Lower lobe of right lung (tissue), 2 donors: Measurements from ENCODE around the gene KLF13. TPM values are rescaled to one million over a fixed set of nuclear protein-coding genes. Genes with fewer than 3 reads are reported as not detected.

Experiments used
- ATAC-seq, 2 donors: fragments of 200-7000 bp; cut with Tn5 transposase; one replicate each; pipeline ENCODE4 v1.9.1; 2020 to 2022; ENCODE audit warnings: mild to moderate bottlenecking in 2 of 2, moderate library complexity in 2 of 2
- DNase-seq: peaks from one replicate; pipeline ENCODE4 v3.0.0-alpha.2; 2020
- H3K27ac ChIP-seq: fragments of 200-600 bp; one replicate; pipeline ENCODE4 v1.8.0; 2022
- H3K27me3 ChIP-seq: fragments of 200-600 bp; one replicate; pipeline ENCODE4 v1.8.0; 2022; ENCODE audit warnings: low read depth
- H3K36me3 ChIP-seq: fragments of 200-600 bp; one replicate; pipeline ENCODE4 v1.8.0; 2022; ENCODE audit warnings: mild to moderate bottlenecking
- H3K4me1 ChIP-seq: fragments of 200-600 bp; one replicate; pipeline ENCODE4 v1.8.0; 2022
- H3K4me3 ChIP-seq: fragments of 200-600 bp; one replicate; pipeline ENCODE4 v1.8.0; 2022; ENCODE audit warnings: mild to moderate bottlenecking
- H3K9me3 ChIP-seq: fragments of 200-600 bp; one replicate; pipeline ENCODE4 v1.8.0; 2022
- CTCF ChIP-seq: fragments of 200-600 bp; IDR thresholded peaks from one replicate; pipeline ENCODE4 v1.8.0; 2022; ENCODE audit warnings: antibody characterized with exemption, mild to moderate bottlenecking
- intact Hi-C: fragments of 100-400 bp; cut with DNase I; formaldehyde crosslinking; loops from one replicate; pipeline ENCODE4 v1.11.0; 2022
- total RNA-seq: library from RNA; stranded (reverse); fragmentation: NEBNext Ultra II Directional; extraction: Animal tissue kit (Norgen Biotek cat#: 25700); gene quantifications from one replicate; pipeline ENCODE4 v1.2.1, GENCODE V29; 2021
- donor health status: DM: no; HTN: yes; CAD: no; lungs with severe emphysema.

KLF13 gene
- total RNA-seq, 1 donor from 2014 or later = 178 TPM

GRCh38 chr15:31408724-31409123 lies 82.1 kb downstream of the KLF13 start:
- Histone ChIP-seq H3K27me3 (no peaks in the 10 kb centered on the region), H3K4me3 (no peak overlapping the region), H3K27ac (no peak overlapping the region), H3K4me1 (peaks cover 15% of the 10 kb centered on the region), H3K36me3 (no peaks in the 10 kb centered on the region), H3K9me3 (no peaks in the 10 kb centered on the region)
- intact Hi-C loops = no loop called here
- ATAC-seq = no peak
- DNase-seq = no peak
- TF ChIP-seq CTCF = no peak

- Histone ChIP-seq H3K27me3 (no peaks in the 10 kb centered on the region), H3K27ac (no peak overlapping the region), H3K9me3 (no peaks in the 10 kb centered on the region), H3K4me1 (peaks cover 15% of the 10 kb centered on the region), H3K36me3 (no peaks in the 10 kb centered on the region), H3K4me3 (no peak overlapping the region)
- no peak for DNase-seq
- ATAC-seq = no peak
- TF ChIP-seq CTCF = no peak
- intact Hi-C loops = no loop called here
Observed at GRCh38 chr15:31409171-31409570, 82.5 kb downstream of the KLF13 start.

GRCh38 chr15:31412824-31413223 lies 86.2 kb downstream of the KLF13 start:
- no peak overlapping the region for H3K4me3 ChIP-seq
- intact Hi-C loops = no loop called here
- TF ChIP-seq CTCF = no peak
- H3K9me3 ChIP-seq = no peaks in the 10 kb centered on the region
- no peaks in the 10 kb centered on the region for H3K4me1 ChIP-seq
- ATAC-seq (no peak), DNase-seq (no peak)
- no peak overlapping the region for H3K27ac ChIP-seq
- no peaks in the 10 kb centered on the region for H3K36me3 ChIP-seq
- no peaks in the 10 kb centered on the region for H3K27me3 ChIP-seq

- H3K4me3 ChIP-seq = no peak overlapping the region
- intact Hi-C loops = no loop called here
- H3K36me3 ChIP-seq = no peaks in the 10 kb centered on the region
- no peaks in the 10 kb centered on the region for H3K27me3 ChIP-seq
- DNase-seq (no peak), ATAC-seq (no peak)
- TF ChIP-seq CTCF = no peak
- no peak overlapping the region for H3K27ac ChIP-seq
- peaks cover 9% of the 10 kb centered on the region for H3K9me3 ChIP-seq
- H3K4me1 ChIP-seq = no peaks in the 10 kb centered on the region
Observed at GRCh38 chr15:31415201-31415600, 88.6 kb downstream of the KLF13 start.

GRCh38 chr15:31419820-31420219 lies 93.2 kb downstream of the KLF13 start:
- Histone ChIP-seq H3K27me3 (no peaks in the 10 kb centered on the region), H3K9me3 (peaks cover 11% of the 10 kb centered on the region), H3K4me1 (no peaks in the 10 kb centered on the region), H3K36me3 (no peaks in the 10 kb centered on the region), H3K4me3 (no peak overlapping the region), H3K27ac (no peak overlapping the region)
- DNase-seq (no peak), ATAC-seq (no peak)
- no peak for TF ChIP-seq CTCF
- intact Hi-C loops = no loop called here

GRCh38 chr15:31427411-31427810 lies 100.8 kb downstream of the KLF13 start:
- Histone ChIP-seq H3K27me3 (no peaks in the 10 kb centered on the region), H3K4me3 (no peak overlapping the region), H3K27ac (no peak overlapping the region), H3K4me1 (no peaks in the 10 kb centered on the region), H3K36me3 (no peaks in the 10 kb centered on the region), H3K9me3 (no peaks in the 10 kb centered on the region)
- no peak for TF ChIP-seq CTCF
- DNase-seq (no peak), ATAC-seq (peak in 1 of 2 donors; percentile 29)
- intact Hi-C loops = no loop called here
